IMR-90 (cell line): ENCODE results near the gene RPS10.

Source experiments
- CEBPB ChIP-seq: IDR thresholded peaks from 2 replicates; pipeline ENCODE4 v1.6.1; 2012; ENCODE audit warnings: low read depth, low read length, improper control_type of control experiment
- MAZ ChIP-seq: IDR thresholded peaks from 2 replicates; pipeline ENCODE4 v1.6.1; 2012; ENCODE audit warnings: low read depth, mild to moderate bottlenecking, low read length, improper control_type of control experiment, moderate library complexity, borderline replicate concordance
- POLR2A ChIP-seq: IDR thresholded peaks from 2 replicates; pipeline ENCODE4 v1.6.1; 2012; ENCODE audit warnings: mild to moderate bottlenecking, low read depth, low read length
- RCOR1 ChIP-seq: IDR thresholded peaks from 2 replicates; pipeline ENCODE4 v1.6.1; 2012; ENCODE audit warnings: mild to moderate bottlenecking, low read length, improper control_type of control experiment; ENCODE audit not compliant: insufficient replicate concordance
- RFX5 ChIP-seq: IDR thresholded peaks from 2 replicates; pipeline ENCODE4 v1.8.0; 2012; ENCODE audit warnings: low read depth, mild to moderate bottlenecking, low read length, moderate library complexity
- TF ChIP-seq, protein P1 (sequence below): conservative IDR thresholded peaks from 2 replicates; pipeline ENCODE4 v1.5.1; 2012; ENCODE audit warnings: mild to moderate bottlenecking, low read depth, low read length, improper control_type of control experiment
- TF ChIP-seq, protein P2 (sequence below): fragments of 150-350 bp; IDR thresholded peaks from 2 replicates; pipeline ENCODE4 v1.6.1; 2017; ENCODE audit warnings: mild to moderate bottlenecking, antibody characterized with exemption, low read length, low read depth

DNA sequence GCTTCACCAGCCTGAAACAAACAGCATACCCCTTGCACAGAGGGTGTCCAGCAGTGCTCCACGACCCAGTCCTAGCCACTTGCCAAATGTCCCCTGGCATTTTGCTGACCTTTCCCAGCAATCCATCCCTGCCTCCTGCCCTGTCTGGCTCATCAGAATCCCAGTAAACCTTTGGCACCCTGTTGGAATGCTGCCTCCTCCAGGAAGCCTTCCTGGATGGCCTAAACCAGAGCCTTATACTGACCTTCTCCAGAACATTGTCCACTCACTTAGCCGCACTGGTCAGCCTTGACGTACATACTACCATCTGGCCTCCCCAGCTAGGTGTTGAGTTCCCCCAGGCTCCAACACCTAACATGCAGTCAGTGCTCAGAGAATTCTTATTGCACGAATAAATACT is 38.0 kb upstream of the RPS10 start:
- TF ChIP-seq, protein P1, sequence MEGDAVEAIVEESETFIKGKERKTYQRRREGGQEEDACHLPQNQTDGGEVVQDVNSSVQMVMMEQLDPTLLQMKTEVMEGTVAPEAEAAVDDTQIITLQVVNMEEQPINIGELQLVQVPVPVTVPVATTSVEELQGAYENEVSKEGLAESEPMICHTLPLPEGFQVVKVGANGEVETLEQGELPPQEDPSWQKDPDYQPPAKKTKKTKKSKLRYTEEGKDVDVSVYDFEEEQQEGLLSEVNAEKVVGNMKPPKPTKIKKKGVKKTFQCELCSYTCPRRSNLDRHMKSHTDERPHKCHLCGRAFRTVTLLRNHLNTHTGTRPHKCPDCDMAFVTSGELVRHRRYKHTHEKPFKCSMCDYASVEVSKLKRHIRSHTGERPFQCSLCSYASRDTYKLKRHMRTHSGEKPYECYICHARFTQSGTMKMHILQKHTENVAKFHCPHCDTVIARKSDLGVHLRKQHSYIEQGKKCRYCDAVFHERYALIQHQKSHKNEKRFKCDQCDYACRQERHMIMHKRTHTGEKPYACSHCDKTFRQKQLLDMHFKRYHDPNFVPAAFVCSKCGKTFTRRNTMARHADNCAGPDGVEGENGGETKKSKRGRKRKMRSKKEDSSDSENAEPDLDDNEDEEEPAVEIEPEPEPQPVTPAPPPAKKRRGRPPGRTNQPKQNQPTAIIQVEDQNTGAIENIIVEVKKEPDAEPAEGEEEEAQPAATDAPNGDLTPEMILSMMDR, result no peak
- no peak for TF ChIP-seq POLR2A
- no peak for TF ChIP-seq MAZ
- TF ChIP-seq, protein P2, sequence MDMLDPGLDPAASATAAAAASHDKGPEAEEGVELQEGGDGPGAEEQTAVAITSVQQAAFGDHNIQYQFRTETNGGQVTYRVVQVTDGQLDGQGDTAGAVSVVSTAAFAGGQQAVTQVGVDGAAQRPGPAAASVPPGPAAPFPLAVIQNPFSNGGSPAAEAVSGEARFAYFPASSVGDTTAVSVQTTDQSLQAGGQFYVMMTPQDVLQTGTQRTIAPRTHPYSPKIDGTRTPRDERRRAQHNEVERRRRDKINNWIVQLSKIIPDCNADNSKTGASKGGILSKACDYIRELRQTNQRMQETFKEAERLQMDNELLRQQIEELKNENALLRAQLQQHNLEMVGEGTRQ, result no peak
- no peak for TF ChIP-seq RFX5
- no peak for TF ChIP-seq RCOR1
- no peak for TF ChIP-seq CEBPB
